Anterior cingulate cortex (tissue), 58 donors: ENCODE data around the gene NEK10.
"Not testable (repeated sequence)": the region's sequence is repeated elsewhere in the genome, so short reads cannot be mapped to it uniquely, and the experiment has no call there.

ENCODE experiments used
- DNase-seq, 58 donors: peaks; one replicate each; lab custom pipeline; 2025; lab: John Stamatoyannopoulos, UW

Gene NEK10

DNA sequence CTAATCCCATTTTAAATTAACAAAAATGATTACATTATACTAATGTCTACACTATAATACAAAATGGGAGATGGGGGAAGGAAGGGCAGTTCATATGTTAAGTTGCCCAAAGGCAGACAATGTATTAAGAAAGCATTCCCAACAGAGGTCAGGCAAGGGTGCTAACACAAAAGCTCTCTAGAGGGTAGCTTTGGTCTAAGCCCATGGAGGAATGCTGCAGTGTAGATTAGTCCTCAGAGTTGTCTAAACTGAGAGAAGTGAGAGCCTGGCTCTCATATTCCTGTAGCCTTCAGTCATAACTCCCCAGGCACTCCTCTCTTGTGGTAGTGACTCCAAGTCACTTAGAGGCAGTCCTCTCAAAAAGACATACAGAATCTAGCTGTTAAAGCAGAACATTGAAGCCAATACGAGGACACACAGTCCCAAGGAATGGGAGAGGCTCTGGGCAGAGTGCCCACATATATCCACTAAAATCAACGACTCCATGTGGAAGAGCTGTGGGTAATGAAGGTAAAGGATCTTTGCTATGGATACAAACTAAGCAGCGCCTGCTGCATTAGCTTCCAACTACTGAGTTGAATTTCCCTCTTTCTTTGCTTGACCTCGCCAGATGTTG, 14.5 kb downstream of the NEK10 start:
- no peak for DNase-seq

DNA sequence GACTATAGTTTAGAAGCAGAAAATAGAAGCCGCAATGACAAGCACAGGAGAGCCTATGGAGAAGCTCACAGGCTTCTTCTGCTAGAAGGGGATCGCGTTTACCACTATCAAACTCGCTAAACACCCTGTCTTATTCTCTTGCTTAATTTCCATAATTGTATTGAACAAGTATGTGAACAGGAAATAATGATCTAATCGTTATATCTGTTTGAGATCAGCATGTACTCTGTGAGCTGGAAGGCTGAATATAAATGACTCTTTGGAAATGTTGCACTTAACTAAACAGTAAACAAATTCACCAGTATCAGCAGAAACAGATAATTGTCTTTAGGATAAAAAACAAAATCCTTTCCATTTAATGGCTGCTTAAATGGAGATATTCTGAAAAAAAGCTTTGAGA, 15.0 kb downstream of the NEK10 start:
- no peak for DNase-seq

DNA sequence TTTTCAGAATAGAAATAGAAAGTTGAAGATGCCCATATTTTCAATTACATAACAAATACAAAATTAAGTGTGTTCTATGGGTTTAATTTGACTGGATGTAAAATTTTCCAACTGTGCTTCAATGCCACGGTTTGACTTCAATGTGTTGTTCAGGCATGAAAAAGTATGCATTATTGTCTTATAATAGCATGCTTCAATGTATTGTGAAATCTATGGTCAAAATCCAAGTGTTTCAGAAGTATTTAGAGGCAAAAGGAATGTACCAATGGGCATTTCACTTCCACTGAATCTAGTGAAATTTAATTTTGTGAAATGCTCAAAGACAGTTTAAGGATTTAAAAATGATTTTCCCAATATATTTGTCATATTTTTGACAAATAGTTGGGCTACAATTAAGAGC, 16.0 kb downstream of the NEK10 start:
- no peak for DNase-seq

DNA sequence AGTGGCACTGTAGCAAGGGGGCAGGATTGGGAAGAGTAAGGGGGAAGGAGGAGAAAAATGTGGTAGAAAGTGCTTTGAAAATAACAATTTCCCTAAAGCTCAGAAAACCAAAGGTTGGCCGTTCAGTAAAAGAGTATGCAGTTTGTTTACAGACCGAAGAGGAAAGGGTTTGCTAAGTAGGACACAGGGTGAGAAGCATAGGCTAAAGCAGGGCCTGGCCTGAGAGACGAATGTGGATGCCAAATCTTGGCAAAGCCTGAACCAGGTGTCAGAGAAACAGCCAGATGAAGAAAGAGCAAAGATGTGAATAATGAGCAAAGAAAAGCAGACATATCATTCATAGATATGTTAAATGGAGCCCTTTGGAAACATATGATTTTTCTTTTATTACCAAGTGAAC, 17.1 kb downstream of the NEK10 start:
- no peak for DNase-seq

DNA sequence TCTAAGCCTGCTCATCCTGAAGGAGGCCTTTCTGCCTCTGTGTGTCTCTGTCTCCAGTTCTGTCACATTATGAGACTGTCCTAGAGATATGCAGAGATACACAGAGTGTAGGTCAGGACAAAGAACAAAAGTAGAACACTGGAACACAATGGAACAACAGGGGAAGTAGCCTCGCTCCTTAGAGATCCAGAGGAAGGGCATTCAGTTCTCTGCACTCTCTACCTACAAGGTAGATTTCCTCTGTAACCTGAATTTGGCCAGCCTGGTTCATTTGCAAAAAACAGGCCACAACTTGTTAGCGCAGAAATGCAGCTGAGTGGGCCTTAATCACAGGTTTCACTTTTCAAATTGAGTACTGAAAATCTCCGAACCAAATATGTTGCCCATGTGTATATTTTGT, 19.4 kb downstream of the NEK10 start:
- no peak for DNase-seq

DNA sequence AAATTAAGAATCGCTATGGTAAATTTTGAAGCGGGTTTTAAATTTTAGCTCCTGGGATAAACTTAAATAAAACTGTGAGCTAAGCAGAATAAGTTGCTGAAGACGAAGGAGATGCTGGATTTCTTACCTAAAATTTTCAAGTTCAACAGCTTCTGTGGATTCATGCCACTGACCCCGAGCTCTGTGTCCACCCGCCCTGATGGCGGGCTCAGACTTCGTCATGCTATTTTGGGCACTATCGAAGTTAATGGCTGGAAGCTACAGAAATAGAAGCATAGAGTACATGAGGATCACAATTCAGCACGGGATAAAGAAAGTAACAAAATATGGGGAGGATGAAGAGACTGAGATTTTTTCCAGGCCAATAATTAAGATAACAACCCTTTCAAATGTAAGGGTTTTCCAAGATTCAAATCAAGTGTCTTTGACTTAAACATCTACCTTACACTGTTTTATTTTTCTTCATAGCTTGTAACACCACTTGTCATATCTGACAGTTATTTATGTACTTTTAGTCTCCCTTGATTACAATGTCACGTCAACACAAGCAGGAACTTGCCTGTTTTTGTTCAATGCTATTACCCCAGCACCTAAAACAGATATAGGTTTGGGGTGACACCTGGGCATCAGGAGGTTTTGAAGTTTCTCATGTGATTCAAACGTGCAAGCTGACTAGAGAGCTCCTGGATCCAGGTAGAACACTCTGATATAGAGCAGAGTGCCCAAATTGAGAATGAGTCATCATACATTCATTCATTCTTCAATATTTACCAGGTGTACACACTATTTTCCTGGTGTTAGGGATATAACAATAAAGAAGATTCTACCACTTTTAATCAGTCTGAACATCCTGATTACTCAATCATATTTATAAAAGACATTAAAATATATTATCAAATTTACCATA, 23.0 kb downstream of the NEK10 start:
- DNase-seq: no peak

DNA sequence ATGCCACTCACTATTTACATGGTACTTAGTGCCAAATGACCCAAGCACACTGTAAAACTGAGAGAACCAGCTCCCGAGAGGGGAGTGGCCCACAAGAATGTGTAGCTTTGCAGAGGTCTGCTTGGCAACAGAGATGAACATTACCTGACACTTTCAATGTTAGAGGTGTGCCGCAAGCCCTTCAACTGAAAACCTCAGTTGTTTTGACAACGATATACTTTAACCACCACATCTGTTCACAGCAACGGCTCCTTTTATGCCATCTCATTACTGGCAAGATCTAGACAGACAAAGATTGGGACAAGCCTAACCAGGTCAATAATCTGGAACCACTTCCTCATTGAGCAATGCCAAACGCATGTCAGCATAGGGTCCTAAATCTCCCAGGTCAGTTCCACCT, 23.7 kb downstream of the NEK10 start:
- DNase-seq: no peak

DNA sequence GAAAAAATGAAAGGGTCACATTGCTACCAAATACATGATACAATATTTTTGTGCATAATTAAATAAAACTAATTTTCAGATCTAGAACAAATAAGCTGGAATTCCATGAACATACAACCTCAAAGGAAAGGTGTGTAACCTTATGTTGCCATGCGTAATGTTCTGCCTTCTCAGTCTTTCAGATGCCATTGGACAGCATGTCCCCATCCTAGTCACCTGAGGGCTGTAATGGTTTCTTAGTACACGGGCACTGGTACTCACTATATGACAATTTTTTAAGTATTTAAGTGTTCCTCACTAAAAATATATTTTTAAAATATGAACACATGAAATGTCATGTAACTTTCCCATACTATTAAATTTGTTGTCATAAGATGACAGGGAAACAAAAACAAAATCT, 24.1 kb downstream of the NEK10 start:
- DNase-seq: no peak

DNA sequence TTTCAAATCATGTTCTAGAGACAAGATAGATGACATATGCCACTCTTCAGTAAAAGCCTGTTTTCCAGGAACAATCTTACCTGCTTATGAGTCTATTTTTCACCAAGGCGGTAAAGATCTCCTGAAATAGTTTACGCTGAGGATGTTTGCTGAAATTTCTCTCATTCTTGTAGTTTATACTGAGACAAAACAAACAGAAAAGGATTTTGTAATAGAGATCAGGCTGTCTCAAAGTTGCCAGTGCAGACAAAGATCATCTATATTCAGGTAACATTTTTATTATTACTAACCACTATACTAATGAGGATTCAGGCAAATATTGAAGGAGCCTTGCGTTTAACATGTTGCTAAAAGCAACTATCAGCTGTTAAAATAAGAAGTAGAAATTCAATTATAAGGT, 25.0 kb downstream of the NEK10 start:
- no peak for DNase-seq

DNA sequence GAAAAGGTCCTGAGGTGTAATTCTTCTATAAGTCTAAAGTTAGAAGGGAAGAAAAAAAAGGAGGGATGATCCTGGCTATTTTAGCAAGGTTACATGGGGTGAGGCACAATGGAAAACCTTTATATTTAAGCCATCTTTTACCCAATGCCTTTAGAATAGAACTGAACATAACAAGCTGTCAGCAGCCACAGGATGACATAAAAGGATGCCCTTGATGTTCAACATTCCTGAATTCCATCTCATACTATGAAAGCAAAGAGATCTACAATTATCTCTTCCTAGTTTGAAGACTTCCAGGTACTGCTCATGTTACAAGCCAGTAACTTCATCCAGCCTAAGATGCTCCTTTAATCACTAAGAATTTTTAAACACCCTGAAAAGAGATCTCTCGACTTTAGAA, 26.9 kb downstream of the NEK10 start:
- DNase-seq: no peak

DNA sequence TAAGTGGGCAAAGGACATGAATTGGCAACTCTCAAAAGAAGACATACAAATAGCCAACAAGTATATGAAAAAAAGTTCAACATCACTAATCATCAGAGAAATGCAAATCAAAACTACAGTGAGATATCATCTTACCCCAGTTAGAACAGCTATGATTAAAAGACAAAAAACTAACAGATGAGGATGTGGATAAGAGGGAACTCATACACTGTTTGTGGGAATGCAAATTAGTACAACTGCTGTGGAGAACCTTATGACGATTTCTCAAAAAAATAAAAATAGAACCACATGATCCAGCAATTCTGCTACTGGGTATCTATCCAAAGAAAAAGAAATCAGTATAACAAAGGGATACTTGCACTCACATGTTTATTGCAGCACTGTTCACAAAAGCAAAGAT, 28.6 kb downstream of the NEK10 start:
- DNase-seq: no peak

DNA sequence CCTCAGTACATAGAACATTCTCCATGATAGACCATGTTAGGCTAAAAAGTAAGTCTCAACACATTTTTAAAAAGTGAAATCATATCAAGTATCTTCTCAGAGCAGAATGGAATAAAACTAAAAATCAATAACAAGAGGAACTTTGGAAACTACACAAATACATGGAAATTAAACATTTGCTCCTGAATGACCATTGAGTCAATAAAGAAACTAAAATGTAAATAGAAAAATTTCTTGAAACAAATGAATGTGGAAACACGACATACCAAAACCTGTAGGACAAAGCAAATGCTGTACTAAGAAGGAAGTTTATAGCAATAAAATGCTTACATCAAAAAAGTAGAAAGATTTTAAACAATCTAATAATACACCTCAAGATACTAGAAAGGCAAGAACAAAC, 33.6 kb downstream of the NEK10 start:
- no peak for DNase-seq

DNA sequence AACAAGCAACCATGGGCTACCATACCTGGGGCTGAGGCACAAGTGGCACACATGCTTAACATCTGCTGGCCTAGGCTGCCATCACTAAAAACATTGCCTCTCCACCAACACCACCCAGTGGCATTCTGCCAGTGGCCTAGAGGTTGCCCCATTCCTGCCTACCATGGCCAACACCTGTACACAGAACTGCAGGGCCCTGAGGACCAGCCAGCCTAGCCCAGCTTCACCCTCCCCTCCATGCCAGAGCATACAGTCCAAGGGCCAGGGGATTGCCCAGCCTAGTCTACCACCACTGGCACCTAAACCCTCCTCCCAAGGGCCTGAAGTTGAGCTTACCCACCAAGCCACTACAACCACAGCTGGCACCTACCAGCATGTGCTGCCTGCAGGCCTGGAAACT, 35.3 kb downstream of the NEK10 start:
- DNase-seq: no peak

DNA sequence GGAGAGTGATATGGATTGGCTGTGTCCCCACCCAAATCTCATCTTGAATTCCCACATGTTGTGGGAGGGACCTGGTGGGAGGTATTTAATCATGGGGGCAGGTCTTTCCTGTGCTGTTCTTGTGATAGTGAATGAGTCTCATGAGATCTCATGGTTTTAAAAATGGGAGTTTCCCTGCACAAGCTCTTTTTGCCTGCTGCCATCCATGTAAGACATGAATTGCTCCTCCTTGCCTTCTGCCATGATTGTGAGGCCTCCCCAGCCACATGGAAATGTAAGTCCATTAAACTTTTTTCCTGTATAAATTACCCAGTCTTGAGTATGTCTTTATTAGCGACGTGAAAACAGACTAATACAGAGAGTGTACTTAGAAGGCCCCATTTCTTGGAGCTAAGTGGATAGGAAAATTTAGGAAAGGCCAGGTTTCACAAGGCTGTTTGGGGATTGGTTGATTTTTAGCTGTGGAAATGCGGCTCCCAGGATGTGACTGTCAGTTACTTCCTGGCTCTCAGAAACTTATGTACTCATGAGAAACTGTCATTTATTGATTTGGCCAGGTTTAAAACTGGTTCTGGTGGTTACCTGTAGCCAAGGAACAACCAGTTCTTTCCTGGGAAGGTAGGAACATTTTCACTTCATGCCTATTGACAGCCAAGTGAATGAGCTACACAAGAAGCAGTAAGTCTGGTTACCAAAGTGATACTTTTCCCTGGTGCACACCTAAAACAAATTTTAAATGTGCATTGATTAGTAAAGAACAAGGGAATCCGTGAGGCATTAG, 40.0 kb downstream of the NEK10 start:
- DNase-seq: not testable (repeated sequence)

DNA sequence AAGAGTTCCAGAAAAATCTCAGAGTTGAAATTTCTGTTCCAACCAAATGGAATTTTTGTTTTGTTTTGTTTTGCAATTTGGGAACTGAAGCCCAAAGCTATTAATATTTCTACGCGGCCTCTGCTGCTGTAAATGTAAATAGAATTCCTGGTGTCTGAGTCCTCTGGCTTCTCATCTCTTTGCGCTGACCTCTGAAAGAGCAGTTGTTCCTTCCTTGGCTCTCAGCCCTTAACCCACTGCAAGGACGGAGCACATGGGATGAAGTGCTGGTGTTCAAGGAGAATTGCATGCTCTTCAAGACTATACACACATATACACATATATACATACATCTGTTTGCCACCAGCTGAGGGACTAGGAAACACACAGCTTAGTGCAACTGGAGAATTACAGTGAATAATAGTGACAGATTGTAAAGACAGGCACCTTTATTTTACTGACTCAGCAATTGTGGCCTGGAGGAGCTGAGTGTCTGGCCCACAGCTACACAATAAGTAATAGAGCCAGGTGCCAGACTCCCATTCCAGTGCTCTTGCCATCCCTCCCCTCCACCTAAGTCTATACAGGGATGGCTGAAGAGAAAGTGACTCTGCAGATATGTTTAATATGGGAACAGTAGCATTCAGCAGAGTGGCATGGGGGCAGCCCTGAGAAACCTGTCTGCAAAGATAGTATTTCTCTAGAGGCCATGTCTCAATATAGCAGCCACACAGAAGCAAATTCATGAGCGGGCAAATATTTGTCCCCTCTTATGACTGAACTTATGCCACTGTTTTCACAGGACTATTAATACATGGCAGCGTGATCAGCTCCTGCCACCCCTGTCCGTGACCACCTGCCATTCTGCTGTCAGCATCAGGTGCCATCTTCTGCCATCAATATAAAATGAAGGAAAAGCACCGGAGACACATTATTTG, 42.3 kb downstream of the NEK10 start:
- DNase-seq: no peak

DNA sequence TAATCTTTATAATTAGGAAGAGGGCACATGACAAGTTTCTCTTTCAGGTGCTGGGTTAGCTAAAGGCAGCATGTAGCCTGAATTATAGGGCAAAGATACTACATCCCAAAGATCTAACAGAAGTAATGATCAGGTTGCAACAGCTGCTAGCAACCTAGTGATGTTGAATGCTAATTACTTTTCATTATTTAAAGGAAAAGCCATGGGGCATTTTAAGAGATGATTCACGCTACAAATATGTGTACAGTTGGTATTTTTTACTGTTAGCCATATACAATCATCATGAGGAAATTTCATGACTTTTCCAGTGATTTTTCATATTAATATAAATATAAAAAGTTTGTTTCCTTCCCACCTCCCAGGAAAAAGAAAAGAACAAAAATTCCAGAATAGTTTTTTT, 43.0 kb downstream of the NEK10 start:
- DNase-seq: no peak

DNA sequence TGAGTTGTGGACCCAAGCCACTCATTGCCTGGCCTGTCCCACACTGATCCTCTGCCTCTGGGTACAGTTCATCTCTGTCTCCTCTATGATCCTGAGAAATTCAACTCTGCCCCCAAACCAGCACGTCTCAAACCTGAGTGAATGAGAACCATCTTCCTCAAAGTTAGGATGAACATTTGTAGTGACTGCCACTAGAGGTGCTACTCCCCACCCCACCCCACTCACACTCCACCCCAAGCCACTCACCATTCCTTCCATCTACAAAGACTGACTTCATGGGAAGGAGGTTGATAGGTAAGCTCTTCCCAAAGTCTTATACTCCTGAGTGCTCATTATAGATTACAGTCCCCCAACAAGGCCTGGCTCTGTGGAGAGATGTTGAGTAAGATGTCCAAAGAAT, 43.8 kb downstream of the NEK10 start:
- DNase-seq: no peak

DNA sequence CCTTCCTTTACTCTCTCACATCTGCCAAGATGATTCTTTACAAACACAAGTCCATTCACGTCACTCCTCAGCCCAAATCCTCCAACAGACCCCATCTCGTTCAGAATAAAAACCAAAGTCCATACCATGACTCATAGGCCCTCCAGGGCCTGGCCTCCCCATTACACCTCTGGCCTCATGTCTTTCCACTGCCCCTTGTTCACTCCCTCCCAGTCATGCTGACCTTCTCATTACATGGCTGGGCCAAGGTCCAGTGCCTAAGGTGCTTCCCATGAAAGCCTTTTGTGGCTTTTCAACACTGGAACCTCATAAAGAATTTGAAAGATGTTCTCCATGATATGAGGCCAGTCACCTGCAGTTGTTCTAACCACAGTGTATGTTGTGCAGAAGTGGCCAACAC, 44.5 kb downstream of the NEK10 start:
- no peak for DNase-seq

DNA sequence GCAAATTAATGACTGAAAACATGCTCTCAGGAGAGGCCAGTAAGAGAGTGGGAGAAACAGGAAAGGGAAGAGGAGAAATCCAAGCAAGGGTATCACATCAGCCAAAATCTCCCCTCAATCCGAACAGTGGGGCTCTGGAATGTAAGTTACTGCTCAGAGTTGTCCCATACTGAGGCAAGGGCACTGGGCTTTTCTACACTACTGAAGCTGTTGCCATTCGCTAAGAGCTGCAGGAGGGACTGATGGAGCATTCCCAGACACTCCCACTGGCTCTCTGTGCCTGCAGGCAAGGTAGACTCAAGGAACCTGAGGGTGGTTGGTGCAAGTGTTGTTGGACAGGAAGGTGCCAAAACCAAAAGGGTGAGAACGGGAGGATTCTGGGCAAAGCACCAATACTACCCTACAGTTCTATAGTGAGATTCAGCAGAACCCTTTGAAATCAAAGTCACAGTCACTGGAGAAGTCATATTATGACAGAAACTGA, 46.1 kb downstream of the NEK10 start:
- no peak for DNase-seq

DNA sequence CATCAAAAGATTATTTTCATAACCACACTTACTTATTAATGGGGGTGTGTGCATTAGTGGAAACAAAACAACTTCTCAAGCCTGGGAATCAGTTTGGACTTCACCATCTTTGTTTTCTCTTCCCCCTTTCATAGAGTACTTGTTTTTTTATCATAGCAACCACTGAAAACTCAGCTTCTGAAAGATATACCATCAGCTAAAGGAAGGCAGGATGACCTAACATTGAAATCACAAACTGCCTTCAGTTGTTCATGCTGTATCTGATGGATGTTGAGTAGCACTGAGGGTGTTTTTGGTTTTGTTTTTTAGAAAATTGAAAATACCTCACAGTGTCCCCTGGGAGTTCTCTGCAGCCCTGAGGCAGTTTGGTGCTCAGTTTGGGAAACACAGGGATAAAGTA, 46.5 kb downstream of the NEK10 start:
- DNase-seq: no peak
